ENCODE measurements around the gene TTLL11. TPM values are rescaled to one million over a fixed set of nuclear protein-coding genes. Genes with fewer than 3 reads are reported as not detected.

The TTLL11 gene
- polyA plus RNA-seq, 1 donor from 2014 or later = 8.0 TPM

DNA sequence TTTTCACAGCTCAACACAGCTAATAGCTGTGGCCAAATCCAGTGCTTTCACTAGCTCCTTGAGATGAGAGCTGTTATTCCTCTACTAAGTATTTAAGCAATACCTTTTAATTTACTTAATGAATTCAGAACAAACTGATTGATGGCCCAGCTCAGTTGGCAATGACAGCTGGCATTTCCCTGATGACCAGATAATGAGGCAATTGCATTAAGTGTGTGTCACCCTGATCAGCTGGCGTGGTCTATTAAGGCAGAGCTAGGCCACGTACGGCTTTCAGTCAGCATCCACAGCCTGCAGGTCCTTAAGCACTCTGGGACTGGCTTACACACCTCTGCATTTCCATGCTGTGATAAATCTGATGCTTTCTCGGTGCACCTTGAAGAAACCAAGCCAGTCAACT lies 34.4 kb downstream of the TTLL11 start:
- Histone ChIP-seq H3K4me2 (ENCODE audit: low read length) (no peak overlapping the region), H3K9ac (ENCODE audit: low read length) (no peak overlapping the region), H3K36me3 (ENCODE audit: insufficient read depth, low read length) (no peaks in the 10 kb centered on the region), H3F3A (ENCODE audit: insufficient read depth, low read length, poor library complexity, severe bottlenecking) (peaks cover 4% of the 10 kb centered on the region), H3K9me2 (ENCODE audit: insufficient read depth, low read length) (no peaks in the 10 kb centered on the region), H2AFZ (ENCODE audit: low read depth, low read length) (no peak overlapping the region), H3K79me2 (replicated peaks; ENCODE audit: insufficient read depth, low read length) (no peaks in the 10 kb centered on the region), H3K4me3 (ENCODE audit: low read length) (peak overlapping the region; percentile 33), H4K20me1 (ENCODE audit: insufficient read depth) (no peaks in the 10 kb centered on the region), H3K9me3 (ENCODE audit: low read length) (no peaks in the 10 kb centered on the region), H3K27ac (ENCODE audit: low read length) (peak overlapping the region; percentile 25), H3K27me3 (ENCODE audit: insufficient read depth, low read depth, low read length) (no peaks in the 10 kb centered on the region)
- TF ChIP-seq, protein P1, sequence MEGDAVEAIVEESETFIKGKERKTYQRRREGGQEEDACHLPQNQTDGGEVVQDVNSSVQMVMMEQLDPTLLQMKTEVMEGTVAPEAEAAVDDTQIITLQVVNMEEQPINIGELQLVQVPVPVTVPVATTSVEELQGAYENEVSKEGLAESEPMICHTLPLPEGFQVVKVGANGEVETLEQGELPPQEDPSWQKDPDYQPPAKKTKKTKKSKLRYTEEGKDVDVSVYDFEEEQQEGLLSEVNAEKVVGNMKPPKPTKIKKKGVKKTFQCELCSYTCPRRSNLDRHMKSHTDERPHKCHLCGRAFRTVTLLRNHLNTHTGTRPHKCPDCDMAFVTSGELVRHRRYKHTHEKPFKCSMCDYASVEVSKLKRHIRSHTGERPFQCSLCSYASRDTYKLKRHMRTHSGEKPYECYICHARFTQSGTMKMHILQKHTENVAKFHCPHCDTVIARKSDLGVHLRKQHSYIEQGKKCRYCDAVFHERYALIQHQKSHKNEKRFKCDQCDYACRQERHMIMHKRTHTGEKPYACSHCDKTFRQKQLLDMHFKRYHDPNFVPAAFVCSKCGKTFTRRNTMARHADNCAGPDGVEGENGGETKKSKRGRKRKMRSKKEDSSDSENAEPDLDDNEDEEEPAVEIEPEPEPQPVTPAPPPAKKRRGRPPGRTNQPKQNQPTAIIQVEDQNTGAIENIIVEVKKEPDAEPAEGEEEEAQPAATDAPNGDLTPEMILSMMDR (IDR thresholded peaks at IDR 0.05; ENCODE audit: poor library complexity, severe bottlenecking) = no peak
- TF ChIP-seq POLR2AphosphoS5 (IDR thresholded peaks at IDR 0.05) = peak; percentile 27

DNA sequence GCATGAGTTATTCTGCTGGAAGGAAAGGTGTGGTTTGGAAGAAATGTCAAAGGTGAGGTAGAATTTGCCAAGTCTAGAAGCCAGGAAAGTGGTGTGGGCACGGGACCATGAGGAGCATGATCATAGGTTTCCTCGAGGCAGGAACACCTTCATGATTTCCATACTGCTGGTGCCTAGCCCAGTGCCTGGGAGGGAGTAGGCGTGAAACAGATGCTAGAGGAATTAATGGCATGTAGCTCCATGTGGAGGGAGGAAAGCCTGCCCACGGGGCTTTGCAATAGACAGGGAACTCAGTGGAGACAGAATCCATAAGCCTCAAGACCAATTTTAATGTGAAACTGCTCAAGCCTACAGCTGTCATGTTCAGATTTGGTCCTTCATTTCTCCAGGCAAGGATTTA lies 35.1 kb downstream of the TTLL11 start:
- Histone ChIP-seq H3K9me2 (ENCODE audit: insufficient read depth, low read length) (no peaks in the 10 kb centered on the region), H3K9me3 (ENCODE audit: low read length) (no peaks in the 10 kb centered on the region), H3K27me3 (ENCODE audit: insufficient read depth, low read depth, low read length) (no peaks in the 10 kb centered on the region), H3K4me2 (ENCODE audit: low read length) (no peak overlapping the region), H3F3A (ENCODE audit: insufficient read depth, low read length, poor library complexity, severe bottlenecking) (peaks cover 4% of the 10 kb centered on the region), H2AFZ (ENCODE audit: low read depth, low read length) (no peak overlapping the region), H3K79me2 (replicated peaks; ENCODE audit: insufficient read depth, low read length) (no peaks in the 10 kb centered on the region), H3K36me3 (ENCODE audit: insufficient read depth, low read length) (no peaks in the 10 kb centered on the region), H3K4me3 (ENCODE audit: low read length) (no peak overlapping the region), H4K20me1 (ENCODE audit: insufficient read depth) (no peaks in the 10 kb centered on the region), H3K27ac (ENCODE audit: low read length) (no peak overlapping the region), H3K9ac (ENCODE audit: low read length) (no peak overlapping the region)
- TF ChIP-seq, protein P1 (IDR thresholded peaks at IDR 0.05; ENCODE audit: poor library complexity, severe bottlenecking) = no peak
- TF ChIP-seq EZH2 (IDR thresholded peaks at IDR 0.05; ENCODE audit: borderline replicate concordance, insufficient read depth, low read length, poor library complexity, severe bottlenecking) (no peak), MXI1 (conservative IDR thresholded peaks at IDR 0.05; ENCODE audit: poor library complexity, severe bottlenecking) (no peak), SMC3 (conservative IDR thresholded peaks at IDR 0.05; ENCODE audit: poor library complexity) (no peak), EP300 (conservative IDR thresholded peaks at IDR 0.05; ENCODE audit: poor library complexity, severe bottlenecking) (no peak), POLR2AphosphoS5 (IDR thresholded peaks at IDR 0.05) (no peak), TAF1 (IDR thresholded peaks at IDR 0.05; ENCODE audit: low read depth) (no peak)
- TF ChIP-seq, protein P2, sequence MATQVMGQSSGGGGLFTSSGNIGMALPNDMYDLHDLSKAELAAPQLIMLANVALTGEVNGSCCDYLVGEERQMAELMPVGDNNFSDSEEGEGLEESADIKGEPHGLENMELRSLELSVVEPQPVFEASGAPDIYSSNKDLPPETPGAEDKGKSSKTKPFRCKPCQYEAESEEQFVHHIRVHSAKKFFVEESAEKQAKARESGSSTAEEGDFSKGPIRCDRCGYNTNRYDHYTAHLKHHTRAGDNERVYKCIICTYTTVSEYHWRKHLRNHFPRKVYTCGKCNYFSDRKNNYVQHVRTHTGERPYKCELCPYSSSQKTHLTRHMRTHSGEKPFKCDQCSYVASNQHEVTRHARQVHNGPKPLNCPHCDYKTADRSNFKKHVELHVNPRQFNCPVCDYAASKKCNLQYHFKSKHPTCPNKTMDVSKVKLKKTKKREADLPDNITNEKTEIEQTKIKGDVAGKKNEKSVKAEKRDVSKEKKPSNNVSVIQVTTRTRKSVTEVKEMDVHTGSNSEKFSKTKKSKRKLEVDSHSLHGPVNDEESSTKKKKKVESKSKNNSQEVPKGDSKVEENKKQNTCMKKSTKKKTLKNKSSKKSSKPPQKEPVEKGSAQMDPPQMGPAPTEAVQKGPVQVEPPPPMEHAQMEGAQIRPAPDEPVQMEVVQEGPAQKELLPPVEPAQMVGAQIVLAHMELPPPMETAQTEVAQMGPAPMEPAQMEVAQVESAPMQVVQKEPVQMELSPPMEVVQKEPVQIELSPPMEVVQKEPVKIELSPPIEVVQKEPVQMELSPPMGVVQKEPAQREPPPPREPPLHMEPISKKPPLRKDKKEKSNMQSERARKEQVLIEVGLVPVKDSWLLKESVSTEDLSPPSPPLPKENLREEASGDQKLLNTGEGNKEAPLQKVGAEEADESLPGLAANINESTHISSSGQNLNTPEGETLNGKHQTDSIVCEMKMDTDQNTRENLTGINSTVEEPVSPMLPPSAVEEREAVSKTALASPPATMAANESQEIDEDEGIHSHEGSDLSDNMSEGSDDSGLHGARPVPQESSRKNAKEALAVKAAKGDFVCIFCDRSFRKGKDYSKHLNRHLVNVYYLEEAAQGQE (IDR thresholded peaks at IDR 0.05; ENCODE audit: borderline replicate concordance) = no peak
